Measurements from ENCODE around the gene JUND.

JUND gene

DNA sequence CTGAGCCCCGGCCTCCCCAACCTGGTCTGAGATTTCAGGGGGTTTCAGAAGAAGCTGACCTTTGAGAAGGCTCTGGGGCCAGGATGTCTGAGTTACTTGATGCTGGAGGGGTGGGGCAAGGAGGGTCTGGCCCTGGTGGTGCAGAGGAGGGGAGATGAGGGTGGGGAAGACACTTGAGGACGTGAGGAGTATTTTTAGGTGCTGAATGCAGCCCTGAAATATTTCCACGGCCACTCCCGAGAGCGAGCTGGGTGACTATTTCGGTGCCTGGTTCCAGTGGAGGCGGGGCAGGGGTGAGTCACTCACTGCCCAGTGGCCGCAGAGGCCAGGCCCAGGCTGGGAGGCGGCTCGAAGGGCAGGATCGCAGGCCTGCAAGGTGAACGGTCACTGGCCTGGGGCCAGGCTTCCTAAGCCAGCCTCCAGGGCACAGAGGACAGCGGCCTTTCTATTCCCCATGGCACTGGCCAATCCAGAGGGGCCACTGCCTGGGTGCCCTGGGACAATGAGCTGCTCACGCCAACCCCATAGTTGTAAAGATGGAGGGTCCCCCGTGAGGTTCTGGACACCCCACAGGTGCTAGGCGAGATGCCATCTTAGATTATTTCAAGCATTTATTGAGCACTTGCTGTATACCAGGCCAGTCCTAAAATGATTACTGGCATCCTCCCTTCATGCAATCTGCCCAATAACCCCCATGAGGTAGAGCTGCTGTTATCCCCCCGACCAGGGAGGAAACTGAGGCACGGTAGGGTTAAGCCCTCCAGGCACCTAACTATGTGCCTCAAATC lies 19.7 kb upstream of the JUND start:
- TF ChIP-seq GATA2 (IDR thresholded peaks at IDR 0.05; ENCODE audit: low read depth, low read length): no peak
- TF ChIP-seq GATA3 (IDR thresholded peaks at IDR 0.05; ENCODE audit: low read depth, low read length): no peak

DNA sequence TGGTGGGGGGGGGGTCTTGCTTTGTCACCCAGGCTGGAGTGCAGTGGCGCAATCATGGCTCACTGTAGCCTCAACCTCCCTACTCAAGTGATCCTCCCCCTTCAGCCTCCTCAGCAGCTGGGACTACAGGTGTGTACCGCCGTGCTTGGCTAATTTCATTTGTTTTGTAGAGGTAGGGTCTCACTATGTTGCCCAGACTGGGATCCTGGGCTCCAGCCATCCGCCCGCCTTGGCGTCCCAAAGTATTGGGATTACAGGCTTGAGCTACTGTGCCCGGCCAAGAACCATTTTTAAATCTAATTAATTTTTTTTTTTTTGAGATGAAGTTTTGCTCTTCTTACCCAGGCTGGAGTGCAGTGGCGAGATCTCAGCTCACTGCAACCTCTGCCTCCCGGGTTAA lies 18.2 kb upstream of the JUND start:
- TF ChIP-seq GATA2 (IDR thresholded peaks at IDR 0.05; ENCODE audit: low read depth, low read length) (no peak), GATA3 (IDR thresholded peaks at IDR 0.05; ENCODE audit: low read depth, low read length) (no peak)

DNA sequence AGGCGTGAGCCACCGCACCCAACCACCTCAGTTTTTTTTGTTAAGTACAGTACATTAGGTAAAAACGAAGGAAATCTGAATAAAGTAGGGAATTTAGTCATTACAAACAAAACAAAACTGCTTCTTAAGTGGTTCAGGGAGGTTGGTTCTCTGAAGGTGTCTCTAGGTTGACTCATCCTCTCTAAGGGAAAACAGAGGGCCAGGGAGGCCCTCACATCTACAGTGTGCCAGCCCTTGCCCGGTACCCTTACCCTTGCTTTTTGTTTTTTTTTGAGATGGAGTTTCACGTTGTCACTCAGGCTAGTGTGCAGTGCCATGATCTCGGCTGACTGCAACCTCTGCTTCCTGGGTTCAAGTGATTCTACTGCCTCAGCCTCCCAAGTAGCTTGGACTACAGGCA lies 17.2 kb upstream of the JUND start:
- no peak for TF ChIP-seq GATA2 (IDR thresholded peaks at IDR 0.05; ENCODE audit: low read depth, low read length)
- TF ChIP-seq GATA3 (IDR thresholded peaks at IDR 0.05; ENCODE audit: low read depth, low read length): no peak

DNA sequence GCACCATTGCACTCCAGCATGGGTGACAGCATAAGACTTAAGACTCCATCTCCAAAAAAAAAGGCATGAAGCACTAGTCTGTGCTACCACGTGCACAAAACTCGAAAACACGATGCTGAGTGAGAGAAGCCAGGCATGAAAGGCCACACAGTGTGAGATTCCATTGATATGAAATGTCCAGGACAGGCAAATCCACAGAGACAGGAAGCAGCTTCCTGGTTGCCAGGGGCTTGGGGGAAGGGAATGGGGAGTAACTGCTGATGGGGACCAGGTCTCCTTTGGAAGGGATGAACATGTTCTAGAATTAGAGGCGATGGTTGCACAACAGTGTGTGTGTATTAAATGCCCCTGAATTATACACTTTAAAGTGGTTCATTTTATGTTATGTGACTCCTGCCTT lies 15.9 kb upstream of the JUND start:
- peak; percentile 64 for TF ChIP-seq GATA2 (IDR thresholded peaks at IDR 0.05; ENCODE audit: low read depth, low read length)
- TF ChIP-seq GATA3 (IDR thresholded peaks at IDR 0.05; ENCODE audit: low read depth, low read length): no peak

DNA sequence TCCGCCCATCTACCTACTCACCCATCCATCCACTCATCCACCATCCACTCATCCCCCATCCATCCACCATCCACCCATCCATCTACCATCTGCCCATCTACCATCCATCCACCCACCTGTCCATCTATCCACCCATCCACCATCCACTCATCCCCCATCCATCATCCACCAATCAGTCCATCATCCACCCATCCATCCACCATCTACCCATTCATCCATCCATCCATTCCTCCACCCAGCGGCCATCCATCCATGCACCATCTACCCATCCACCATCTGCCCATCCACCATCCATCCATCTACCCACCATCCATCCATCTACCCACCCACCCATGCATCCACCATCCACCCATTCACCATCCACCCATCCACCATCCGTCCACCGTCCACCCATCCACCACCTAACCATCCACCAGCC lies 13.6 kb upstream of the JUND start:
- no peak for TF ChIP-seq GATA3 (IDR thresholded peaks at IDR 0.05; ENCODE audit: low read depth, low read length)
- no peak for TF ChIP-seq GATA2 (IDR thresholded peaks at IDR 0.05; ENCODE audit: low read depth, low read length)

DNA sequence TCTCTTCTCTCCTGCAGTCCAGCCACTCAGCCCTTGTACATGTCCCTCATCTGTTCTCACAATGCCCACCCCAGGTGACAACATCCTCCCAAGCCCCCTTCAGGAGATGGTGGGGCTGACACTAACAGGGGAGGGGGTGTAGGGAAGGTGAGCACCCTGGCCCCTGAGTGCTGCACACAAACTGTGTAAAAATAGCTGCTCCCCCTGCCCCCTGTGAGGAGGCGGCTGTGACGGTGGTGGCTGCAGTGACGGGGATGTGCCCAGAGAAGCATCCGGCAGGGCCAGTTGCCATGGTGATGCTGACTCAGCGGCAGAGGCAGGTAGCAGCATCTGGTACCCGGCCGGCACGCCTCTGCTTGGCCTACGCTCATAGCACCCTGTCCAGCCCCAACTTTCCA lies 13.0 kb upstream of the JUND start:
- TF ChIP-seq GATA3 (IDR thresholded peaks at IDR 0.05; ENCODE audit: low read depth, low read length): no peak
- TF ChIP-seq GATA2 (IDR thresholded peaks at IDR 0.05; ENCODE audit: low read depth, low read length): no peak

DNA sequence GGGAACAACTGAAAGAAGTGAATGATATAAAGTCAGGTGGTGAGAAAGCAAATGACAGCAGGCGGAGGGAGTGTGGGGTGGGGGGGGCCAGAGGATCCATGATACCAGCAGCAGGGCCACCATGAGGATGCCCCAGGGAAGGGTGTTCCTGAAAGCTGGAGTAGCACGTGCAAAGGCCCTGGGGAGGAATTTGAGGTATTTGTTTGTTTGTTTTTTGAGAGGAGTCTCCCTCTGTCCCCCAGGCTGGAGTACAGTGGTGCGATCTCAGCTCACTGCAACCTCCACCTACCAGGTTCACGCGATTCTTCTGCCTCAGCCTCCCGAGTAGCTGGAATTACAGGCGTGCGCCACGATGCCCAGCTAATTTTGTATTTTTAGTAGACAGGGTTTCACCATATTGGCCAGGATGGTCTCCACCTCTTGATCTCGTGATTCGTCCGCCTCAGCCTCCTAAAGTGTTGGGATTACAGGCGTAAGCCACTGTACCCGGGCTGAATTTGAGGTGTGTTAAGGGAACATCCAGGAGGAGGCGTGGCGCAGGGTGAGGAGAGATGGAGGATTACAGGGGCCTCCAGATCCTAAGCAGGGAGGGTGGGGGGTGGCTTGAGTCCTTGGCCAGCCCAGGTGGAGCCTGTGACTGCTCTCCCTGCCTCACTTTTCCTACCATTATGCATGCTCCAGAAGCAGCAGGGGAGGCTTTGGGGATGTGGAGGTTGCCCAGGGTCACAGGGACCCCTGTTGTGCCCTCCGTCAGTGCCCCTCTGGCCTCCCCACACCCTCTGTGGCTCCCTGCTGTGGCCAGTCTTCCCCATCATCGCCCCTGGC lies 12.4 kb upstream of the JUND start:
- TF ChIP-seq GATA2 (IDR thresholded peaks at IDR 0.05; ENCODE audit: low read depth, low read length) (no peak), GATA3 (IDR thresholded peaks at IDR 0.05; ENCODE audit: low read depth, low read length) (no peak)

DNA sequence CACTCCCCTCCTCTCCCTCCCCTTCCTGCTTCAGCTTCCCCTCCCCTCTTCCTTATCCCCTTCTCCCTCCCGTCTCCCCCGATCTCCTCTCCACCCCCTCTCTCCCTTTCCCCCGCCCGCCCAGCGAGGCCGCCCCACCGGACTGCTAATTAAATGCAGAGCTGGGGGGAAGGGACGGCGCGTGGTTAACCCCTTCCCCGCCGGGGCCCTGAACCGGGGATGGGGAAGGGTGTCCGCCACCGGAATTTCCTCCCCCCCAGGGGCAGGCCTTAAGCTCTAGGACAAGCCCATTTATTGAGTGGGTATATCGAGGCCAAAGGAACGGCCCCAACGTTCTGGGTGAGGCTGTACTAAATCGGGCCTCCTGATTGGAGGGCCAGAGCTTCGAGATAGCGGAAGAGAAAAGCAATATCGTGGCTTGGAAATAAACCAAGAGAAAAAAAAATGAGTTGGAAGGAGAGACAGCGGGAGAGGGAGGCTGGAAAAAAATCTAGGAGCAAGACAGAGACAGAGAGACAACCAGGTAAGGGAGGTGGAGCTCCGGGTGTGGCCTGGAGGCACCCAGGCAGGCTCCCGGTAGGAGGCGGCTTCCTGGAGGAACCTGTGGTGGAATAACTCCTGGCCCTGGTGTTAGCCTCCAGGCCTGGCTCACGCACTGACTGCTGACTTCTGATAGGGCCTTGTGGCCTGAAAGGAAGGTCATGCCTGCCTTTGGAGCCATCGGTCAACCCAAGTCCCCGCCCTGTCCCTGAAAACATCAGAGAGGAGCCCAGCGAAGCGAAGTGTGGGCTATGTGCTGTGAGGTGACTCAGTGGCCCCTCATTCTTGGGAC lies 11.6 kb upstream of the JUND start:
- TF ChIP-seq GATA3 (IDR thresholded peaks at IDR 0.05; ENCODE audit: low read depth, low read length) (no peak), GATA2 (IDR thresholded peaks at IDR 0.05; ENCODE audit: low read depth, low read length) (no peak)

DNA sequence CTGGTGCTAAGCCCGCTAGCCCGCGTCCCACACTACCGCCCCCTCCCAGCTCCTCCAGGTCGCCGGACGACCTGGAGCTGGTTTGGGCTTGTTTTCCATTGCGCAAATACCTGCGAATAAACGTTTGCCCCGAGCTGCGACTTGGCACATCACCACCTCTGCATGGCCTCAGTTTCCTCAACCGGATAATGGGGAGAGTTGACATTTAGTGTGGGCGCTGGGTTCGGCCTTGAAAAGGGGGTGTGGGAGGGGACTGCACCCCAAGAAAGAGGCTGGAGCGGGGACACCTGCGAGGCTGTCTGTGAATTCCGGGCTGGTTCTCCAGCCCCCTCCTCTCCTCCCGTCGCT lies 11.0 kb upstream of the JUND start:
- no peak for TF ChIP-seq GATA3 (IDR thresholded peaks at IDR 0.05; ENCODE audit: low read depth, low read length)
- no peak for TF ChIP-seq GATA2 (IDR thresholded peaks at IDR 0.05; ENCODE audit: low read depth, low read length)

DNA sequence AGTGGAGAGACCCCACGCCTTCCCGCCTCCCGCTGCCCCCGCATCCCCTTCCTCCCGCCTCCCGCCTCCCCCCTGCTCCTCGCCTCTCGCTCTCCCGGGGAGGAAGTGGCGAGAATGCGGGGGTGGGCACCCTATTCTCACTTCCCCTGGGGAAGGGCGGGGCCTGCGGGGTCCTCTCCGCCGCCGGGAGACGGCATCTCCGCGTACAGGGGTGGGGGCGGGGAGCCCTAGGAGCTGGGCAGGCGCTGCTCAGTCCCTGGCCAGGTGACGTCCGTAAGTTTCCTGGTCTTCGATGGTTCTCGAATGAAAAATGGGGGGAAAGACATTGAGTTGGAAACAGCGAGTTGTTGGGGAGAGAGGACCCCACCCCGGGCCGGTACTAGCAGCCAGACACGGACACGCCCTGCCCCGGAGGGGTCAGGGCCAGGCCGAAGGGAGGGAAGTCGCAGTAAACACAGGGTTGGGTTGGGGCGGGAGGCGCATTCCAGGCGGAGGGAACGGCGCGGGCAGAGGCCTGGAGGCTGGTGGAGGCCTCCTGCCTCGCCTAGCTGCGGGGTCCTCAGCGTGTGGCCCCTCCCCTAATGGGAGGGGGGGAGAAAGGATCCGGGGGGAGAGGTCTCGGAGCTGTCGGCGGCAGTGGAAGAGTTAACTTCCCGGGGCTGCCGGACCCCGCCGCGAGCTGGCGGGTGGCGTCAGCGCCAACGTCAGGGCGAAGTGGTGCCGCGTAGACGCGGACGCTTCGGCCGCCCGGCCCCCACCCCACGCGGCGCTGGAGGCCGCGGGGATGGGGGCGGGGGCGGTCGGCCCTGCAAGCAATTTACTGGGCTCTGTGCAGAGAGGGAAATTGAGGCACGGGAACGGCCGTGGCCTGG lies 10.4 kb upstream of the JUND start:
- no peak for TF ChIP-seq GATA2 (IDR thresholded peaks at IDR 0.05; ENCODE audit: low read depth, low read length)
- TF ChIP-seq GATA3 (IDR thresholded peaks at IDR 0.05; ENCODE audit: low read depth, low read length): no peak

DNA sequence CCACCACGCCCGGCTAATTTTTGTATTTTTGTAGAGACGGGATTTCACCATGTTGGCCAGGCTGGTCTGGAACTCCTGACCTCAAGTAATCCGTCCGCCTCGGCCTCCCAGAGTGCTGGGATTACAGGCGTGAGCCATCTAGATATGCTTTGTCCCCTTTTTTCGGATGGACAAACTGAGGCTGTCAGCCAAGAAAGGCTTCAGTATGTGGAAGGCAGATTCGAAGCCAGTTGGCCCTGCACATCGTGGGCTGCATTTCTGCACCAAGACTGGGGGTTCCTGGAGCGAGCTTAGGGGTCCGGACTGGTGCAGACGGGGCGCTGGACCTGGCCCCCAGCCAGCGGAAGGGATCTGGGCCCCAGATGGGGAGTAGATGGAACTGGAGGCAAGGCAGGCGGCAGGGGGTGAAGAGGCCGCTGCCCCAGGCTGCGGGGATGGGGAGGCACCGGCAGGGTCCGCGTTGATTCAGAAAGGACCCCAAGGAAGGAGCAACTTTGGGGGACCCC lies 9.7 kb upstream of the JUND start:
- no peak for TF ChIP-seq GATA2 (IDR thresholded peaks at IDR 0.05; ENCODE audit: low read depth, low read length)
- no peak for TF ChIP-seq GATA3 (IDR thresholded peaks at IDR 0.05; ENCODE audit: low read depth, low read length)

DNA sequence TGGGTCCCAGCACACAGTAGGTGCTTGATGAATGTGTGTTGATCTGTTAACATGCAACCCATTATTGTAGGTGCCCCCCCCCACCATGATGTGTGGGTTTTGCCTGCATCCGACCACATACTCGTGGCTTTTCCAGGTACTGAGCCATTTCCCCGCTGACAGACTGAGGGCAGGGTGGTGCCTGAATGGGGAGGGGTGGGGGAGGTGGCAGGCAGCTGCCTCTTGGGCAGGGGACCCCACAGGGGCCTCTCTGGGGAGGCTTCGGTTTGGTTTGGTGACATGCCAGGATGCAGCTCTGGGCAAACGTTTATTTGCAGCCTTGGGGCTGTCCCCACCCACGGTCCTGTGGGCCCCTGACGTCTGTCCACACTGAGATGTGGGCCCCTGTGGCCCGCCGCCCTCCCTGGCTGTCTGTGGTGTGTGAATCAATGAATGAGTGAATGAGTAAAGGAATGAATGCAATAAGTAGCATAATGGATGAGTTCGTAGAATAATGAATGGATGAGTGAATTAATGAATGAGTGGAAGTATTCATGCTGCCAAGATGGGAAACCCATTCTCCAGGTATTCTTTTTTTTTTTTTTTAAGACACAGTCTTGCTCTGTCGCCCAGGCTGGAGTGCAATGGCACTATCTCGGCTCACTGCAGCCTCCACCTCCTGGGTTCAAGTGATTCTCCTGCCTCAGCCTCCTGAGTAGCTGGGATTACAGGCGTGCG lies 9.0 kb upstream of the JUND start:
- TF ChIP-seq GATA3 (IDR thresholded peaks at IDR 0.05; ENCODE audit: low read depth, low read length): no peak
- TF ChIP-seq GATA2 (IDR thresholded peaks at IDR 0.05; ENCODE audit: low read depth, low read length): no peak
